A549 (cell line): ENCODE data around the gene BCAS4.

Source experiments
- EP300 ChIP-seq, 2 experiments: fragments of >200 bp; sonication (Bioruptor Twin); formaldehyde crosslinking; IDR thresholded peaks; 2 replicates in 1 of 2; 3 replicates in 1 of 2; pipeline ENCODE4 v1.6.1; 2016 to 2017
- HDAC2 ChIP-seq: fragments of 200-600 bp; sonication (generic); IDR thresholded peaks from 2 replicates; pipeline ENCODE4 v1.6.1; 2016
- TF ChIP-seq, protein P1 (sequence below): fragments of >200 bp; sonication (Bioruptor Twin); formaldehyde crosslinking; IDR thresholded peaks from 3 replicates; pipeline ENCODE4 v1.5.1; 2016

DNA sequence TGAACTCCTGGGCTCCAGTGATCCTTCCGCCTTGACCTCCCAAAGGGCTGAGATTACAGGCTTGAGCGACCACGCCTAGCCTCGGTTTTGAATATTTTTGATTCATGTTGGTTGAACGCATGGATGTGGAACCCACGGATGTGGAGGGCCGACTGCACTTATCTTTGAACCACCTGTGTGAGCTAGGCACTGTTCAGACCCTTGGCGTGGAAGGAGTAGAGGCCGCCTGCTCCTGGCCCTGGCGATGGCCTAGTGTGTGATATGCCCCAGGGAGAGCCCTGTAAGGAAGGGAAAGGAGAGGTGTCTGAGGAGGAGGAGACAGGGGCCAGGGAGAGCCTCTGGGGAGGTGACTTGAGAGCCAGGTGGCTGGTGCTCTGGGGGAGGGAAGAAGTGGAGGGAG is 64.3 kb downstream of the BCAS4 start:
- TF ChIP-seq HDAC2 (no peak), EP300 (IDR thresholded peaks at IDR 0.05) (no peak)
- TF ChIP-seq, protein P1, sequence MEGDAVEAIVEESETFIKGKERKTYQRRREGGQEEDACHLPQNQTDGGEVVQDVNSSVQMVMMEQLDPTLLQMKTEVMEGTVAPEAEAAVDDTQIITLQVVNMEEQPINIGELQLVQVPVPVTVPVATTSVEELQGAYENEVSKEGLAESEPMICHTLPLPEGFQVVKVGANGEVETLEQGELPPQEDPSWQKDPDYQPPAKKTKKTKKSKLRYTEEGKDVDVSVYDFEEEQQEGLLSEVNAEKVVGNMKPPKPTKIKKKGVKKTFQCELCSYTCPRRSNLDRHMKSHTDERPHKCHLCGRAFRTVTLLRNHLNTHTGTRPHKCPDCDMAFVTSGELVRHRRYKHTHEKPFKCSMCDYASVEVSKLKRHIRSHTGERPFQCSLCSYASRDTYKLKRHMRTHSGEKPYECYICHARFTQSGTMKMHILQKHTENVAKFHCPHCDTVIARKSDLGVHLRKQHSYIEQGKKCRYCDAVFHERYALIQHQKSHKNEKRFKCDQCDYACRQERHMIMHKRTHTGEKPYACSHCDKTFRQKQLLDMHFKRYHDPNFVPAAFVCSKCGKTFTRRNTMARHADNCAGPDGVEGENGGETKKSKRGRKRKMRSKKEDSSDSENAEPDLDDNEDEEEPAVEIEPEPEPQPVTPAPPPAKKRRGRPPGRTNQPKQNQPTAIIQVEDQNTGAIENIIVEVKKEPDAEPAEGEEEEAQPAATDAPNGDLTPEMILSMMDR: no peak
